Glutamatergic neuron (in vitro differentiated cells): Measurements from ENCODE around the gene DUOX1. TPM values are rescaled to one million over a fixed set of nuclear protein-coding genes. Genes with fewer than 3 reads are reported as not detected.

Source experiments
- DNase-seq: peaks from one replicate; pipeline ENCODE4 v3.0.0; 2022
- H3K27ac Mint-ChIP-seq: one replicate; pipeline ENCODE4 v1.8.0; 2020; ENCODE audit warnings: mild to moderate bottlenecking, mixed read lengths, inconsistent platforms; ENCODE audit not compliant: unreplicated experiment
- H3K27me3 Mint-ChIP-seq: one replicate; pipeline ENCODE4 v1.8.0; 2020; ENCODE audit warnings: mild to moderate bottlenecking, moderate library complexity, mixed read lengths, inconsistent platforms; ENCODE audit not compliant: unreplicated experiment
- H3K36me3 Mint-ChIP-seq: one replicate; pipeline ENCODE4 v1.8.0; 2020; ENCODE audit warnings: mild to moderate bottlenecking, mixed read lengths, inconsistent platforms; ENCODE audit not compliant: unreplicated experiment
- H3K4me1 Mint-ChIP-seq: one replicate; pipeline ENCODE4 v1.8.0; 2020; ENCODE audit warnings: mild to moderate bottlenecking, low read depth, mixed read lengths, inconsistent platforms; ENCODE audit not compliant: unreplicated experiment
- H3K4me3 Mint-ChIP-seq: one replicate; pipeline ENCODE4 v1.8.0; 2020; ENCODE audit warnings: mild to moderate bottlenecking, mixed read lengths, inconsistent platforms; ENCODE audit not compliant: unreplicated experiment
- H3K9me3 Mint-ChIP-seq: one replicate; pipeline ENCODE4 v1.8.0; 2020; ENCODE audit warnings: mild to moderate bottlenecking, moderate library complexity, mixed read lengths, inconsistent platforms; ENCODE audit not compliant: unreplicated experiment
- total RNA-seq: library from RNA; stranded (reverse); fragmentation: NEBNext Ultra II Directional; extraction: Animal tissue kit (Norgen Biotek cat#: 25700); gene quantifications from one replicate; pipeline ENCODE4 v1.2.1, GENCODE V29; 2021; ENCODE audit not compliant: unreplicated experiment
- TF ChIP-seq, protein P1 (sequence below): fragments of 200-600 bp; sonication (generic); IDR thresholded peaks from one replicate; pipeline ENCODE4 v1.5.0; 2021; ENCODE audit not compliant: partially characterized antibody, unreplicated experiment

The DUOX1 gene
- total RNA-seq, 1 donor from 2014 or later, result not detected

DNA sequence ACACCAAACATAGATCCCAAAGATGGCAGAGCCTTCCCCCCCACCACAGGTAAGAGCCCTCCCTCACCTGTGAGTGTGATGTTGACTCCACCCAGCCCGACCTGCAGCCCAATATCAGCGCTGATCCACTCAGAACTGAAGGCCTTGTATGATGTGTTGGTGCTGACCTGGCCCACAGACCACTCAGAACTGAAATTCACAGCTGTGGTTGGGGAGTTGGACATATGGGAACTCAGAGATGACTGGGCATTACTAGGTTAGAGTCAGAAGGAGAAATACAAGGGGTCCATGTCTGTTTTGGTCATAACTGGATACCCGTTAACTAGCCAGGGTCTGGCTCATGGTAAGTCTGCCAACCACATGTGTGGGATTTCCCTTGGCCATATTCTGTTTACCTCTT, 8.8 kb upstream of the DUOX1 start:
- TF ChIP-seq, protein P1, sequence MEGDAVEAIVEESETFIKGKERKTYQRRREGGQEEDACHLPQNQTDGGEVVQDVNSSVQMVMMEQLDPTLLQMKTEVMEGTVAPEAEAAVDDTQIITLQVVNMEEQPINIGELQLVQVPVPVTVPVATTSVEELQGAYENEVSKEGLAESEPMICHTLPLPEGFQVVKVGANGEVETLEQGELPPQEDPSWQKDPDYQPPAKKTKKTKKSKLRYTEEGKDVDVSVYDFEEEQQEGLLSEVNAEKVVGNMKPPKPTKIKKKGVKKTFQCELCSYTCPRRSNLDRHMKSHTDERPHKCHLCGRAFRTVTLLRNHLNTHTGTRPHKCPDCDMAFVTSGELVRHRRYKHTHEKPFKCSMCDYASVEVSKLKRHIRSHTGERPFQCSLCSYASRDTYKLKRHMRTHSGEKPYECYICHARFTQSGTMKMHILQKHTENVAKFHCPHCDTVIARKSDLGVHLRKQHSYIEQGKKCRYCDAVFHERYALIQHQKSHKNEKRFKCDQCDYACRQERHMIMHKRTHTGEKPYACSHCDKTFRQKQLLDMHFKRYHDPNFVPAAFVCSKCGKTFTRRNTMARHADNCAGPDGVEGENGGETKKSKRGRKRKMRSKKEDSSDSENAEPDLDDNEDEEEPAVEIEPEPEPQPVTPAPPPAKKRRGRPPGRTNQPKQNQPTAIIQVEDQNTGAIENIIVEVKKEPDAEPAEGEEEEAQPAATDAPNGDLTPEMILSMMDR, result no peak
- Mint-ChIP-seq H3K4me1 (no peaks in the 10 kb centered on the region), H3K4me3 (no peak overlapping the region), H3K36me3 (no peaks in the 10 kb centered on the region), H3K27ac (no peak overlapping the region), H3K27me3 (peaks cover 27% of the 10 kb centered on the region), H3K9me3 (peaks cover 3% of the 10 kb centered on the region)
- DNase-seq, result no peak

DNA sequence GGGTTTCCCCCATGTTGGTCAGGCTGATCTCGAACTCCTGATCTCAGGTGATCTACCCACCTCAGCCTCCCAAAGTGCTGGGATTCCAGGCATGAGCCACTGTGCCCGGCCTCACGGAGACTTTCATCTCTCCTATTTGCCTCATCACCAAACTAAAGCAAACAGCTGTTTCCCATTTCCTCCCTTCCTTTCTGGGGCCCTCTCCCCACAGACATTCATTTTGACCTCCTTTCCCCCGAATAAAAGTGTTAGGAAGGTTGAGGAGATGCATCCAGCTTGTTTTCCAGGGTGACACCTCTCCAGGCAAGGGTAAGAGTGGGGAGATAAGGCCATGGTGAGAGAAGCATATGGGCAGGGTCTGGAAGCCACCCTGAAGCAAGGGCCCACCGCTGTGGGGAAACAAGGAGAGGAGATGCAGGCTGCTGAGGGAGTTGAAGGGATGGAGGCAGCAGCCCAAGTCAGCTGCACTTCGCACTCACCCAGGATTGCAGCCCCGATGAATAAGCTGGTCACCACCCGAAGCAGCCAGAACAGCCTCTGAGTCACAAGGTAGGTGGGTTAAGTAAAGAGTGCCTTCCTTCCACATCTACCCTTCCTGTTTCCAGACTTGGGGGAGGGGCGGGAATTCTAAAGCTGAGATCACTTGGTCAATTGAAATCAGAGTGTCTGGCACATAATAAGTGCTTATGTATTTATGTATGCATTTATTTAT, 7.9 kb upstream of the DUOX1 start:
- Mint-ChIP-seq H3K4me1 (no peaks in the 10 kb centered on the region), H3K4me3 (no peak overlapping the region), H3K27ac (no peak overlapping the region), H3K36me3 (no peaks in the 10 kb centered on the region), H3K9me3 (peaks cover 3% of the 10 kb centered on the region), H3K27me3 (peaks cover 22% of the 10 kb centered on the region)
- no peak for DNase-seq
- TF ChIP-seq, protein P1, result no peak

DNA sequence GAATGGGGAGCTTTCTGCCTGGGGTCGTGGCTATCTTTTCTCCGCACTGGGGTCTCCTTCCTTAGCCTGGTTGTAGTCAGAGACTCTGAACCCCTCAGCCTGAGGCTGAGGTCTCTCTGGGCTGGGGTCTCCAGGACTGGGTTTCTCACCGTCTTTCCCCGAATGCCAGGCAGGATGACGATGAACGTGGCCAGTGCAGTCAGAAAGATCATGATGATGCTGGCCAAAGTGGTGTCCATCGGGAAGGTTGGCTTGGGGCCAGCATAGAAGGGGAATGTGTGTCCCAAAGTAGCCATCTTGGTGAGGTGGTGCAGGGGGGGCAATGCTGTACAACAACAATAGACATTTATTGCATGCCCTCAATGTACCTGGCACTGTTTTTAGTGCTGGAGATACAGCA, 7.1 kb upstream of the DUOX1 start:
- H3K4me1 Mint-ChIP-seq, result no peaks in the 10 kb centered on the region
- no peaks in the 10 kb centered on the region for H3K36me3 Mint-ChIP-seq
- peaks cover 19% of the 10 kb centered on the region for H3K27me3 Mint-ChIP-seq
- DNase-seq, result no peak
- TF ChIP-seq, protein P1, result no peak
- no peak overlapping the region for H3K4me3 Mint-ChIP-seq
- H3K27ac Mint-ChIP-seq, result no peak overlapping the region
- peaks cover 3% of the 10 kb centered on the region for H3K9me3 Mint-ChIP-seq

DNA sequence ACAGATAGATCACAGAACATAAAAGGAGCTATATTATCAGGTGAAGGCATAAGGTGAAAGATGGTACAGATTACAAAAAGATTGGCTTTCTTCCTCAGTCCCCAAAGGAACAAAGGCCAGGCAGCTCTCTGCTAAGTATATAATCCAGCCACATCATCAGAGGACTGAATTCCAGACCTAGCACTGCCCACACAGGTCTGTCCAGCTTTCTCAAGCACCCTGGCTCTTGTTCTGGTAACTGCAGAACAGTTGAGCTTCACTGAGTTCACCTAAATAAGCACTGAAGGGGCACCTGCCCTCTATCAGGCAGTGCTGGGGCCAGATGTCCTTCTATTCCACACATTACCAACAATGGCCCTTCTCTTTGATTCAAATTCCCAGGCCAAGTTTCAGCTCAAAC, 6.4 kb upstream of the DUOX1 start:
- DNase-seq, result peak; percentile 4
- TF ChIP-seq, protein P1, result no peak
- Mint-ChIP-seq H3K4me1 (no peaks in the 10 kb centered on the region), H3K27ac (no peak overlapping the region), H3K36me3 (no peaks in the 10 kb centered on the region), H3K4me3 (no peak overlapping the region), H3K27me3 (peaks cover 19% of the 10 kb centered on the region), H3K9me3 (peaks cover 3% of the 10 kb centered on the region)

DNA sequence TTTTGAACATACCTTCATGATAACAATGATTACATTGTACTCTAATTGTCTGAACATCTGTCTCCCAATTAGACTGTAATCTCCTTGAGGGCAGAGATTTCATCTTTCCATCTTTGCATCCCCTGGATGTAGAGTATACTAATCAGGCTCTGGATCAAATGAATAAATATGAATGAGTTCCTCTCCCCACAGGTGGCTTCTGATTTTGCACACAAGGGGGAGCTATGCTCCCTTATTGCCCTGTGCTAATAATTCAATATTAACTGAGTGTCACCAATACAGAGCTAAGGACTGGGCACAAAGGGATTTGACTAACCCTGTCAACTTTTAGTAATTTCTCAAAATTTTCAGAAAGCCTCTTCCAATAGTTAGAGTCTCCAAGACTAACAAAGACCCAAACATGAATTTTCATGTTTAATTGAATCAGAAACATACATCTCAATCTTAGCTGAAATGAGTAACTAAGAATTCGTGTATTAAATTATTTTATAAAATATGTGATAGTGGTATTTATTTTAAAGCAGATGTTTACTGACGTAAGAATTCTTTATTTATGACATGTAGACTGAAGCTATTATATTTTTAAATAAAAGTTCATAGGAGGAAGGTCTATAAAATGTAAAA, 3.1 kb upstream of the DUOX1 start:
- Mint-ChIP-seq H3K27me3 (peaks cover 17% of the 10 kb centered on the region), H3K36me3 (no peaks in the 10 kb centered on the region), H3K9me3 (peaks cover 2% of the 10 kb centered on the region), H3K27ac (no peak overlapping the region), H3K4me3 (no peak overlapping the region), H3K4me1 (no peaks in the 10 kb centered on the region)
- TF ChIP-seq, protein P1, result peak; percentile 68
- DNase-seq, result no peak
